Measurements from ENCODE around the gene NUDT4B.
"Not testable (repeated sequence)": the region's sequence is repeated elsewhere in the genome, so short reads cannot be mapped to it uniquely, and the experiment has no call there.

The NUDT4B gene

DNA sequence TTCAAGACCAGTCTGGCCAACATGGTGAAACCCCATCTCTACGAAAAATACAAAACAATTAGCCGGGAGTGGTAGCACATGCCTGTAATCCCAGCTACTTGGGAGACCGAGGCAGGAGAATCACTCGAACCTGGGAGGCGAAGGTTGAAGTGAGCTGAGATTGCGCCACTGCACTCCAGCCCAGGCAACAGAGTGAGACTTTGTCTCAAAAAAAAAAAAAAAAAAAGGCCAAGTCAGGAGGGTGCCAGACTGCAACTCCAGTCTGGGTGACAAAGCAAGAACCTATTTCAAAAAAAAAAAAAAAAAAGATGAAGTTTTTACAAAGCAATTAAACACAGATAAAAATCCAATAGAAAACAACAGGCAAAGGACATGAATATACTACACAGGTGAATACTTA is 9.9 kb upstream of the NUDT4B start:
- not testable (repeated sequence) for DNase-seq (ENCODE audit: low read depth in 2 of 2)

DNA sequence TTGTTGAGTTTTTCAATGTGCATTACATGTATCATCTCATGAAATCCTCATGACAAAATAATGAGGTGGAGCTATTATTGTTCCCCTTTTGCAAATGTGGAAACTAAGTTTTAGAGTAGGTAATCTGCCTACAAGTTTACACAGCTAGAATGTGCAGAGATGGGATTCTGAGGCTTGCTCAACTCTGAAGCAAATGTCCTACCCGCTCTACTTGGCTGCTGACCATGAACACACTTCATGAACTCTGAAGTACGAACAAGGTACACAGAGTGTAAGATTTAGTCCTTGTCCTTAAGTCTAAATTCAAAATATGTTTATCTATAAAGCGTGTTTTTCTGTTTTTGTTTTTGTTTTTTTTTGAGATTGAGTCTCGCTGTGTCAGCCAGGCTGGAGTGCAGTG is 5.4 kb upstream of the NUDT4B start:
- DNase-seq (ENCODE audit: low read depth in 2 of 2): not testable (repeated sequence)

DNA sequence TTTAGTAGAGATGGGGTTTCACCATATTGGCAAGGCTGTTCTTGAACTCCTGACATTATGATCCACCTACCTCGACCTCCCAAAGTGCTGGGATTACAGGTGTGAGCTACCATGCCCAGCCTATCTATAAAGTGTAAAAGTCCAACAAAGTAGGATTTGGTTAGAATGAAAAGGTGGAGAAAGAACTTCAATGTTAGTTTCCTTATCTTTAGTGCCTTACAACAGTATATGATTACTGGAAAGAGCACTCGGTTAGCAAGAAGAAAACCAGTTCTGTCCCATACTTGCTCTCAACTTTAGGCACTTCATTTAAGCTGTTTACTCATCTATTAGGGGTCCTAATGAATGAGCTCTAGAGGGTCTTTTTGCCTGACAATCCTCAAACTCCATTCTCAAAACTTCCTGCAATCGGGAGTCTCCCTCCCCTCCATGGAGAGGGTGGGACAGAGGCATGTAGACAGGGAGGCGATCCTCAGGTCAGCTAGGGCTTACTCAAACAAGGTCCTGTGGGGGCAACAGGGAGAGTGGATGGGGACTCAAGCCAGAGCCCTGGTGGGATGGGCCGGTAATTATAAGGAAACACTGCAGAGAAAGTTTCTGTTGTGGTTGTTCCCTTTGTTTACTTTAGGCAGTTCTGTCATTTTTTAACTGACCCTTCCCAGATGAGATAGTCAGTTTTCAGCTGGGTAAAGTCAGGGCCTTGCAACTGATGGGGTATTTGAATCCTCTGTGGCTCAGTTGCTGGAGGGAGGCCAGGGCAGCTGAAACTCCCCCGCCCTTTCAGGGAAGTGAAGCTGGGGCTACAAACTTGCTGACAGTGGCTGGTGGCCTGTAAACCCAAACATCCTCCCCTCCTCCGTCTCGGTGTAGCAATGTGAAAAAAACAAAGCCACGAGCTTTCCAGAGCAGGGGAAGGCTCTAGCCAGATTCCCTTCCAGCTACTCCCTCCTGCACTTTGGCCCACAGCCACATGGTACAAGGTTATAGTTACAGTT is 4.6 kb upstream of the NUDT4B start:
- DNase-seq (ENCODE audit: low read depth in 2 of 2): not testable (repeated sequence)

DNA sequence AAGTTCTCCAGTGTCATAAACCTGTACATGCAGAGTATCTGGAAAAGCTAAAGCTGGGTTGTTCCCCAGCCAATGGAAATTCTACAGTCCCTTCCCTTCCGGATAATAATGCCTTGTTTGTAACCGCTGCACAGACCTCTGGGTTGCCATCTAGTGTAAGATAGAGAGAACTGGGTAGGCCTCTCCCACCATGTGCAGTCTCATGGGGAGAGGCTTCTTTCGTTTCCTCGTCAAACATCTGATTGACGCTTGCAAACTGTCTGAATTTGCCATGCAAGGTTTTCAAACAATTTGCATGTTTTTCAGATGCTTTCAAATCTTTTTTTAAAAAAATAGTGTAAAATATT is 734 bp downstream of the NUDT4B start:
- not testable (repeated sequence) for DNase-seq (ENCODE audit: low read depth in 2 of 2)

DNA sequence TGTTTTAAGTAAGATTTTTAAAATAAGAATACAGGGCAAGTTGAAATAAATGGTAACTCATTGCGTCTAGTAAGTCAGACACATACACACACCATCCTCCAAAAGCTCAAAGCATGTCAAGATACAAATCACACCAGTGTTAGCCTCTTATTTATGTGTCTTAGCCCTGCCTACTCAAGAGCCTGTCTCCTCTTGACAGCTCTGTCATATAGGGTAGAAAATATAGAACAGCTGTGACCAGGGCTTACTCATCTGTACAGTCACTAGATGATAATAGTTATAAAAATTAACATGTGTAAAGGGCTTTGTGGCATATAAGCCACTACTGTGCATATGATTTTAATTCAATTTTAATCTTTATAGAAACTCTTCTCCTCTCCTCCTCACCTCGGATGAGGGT is 7.7 kb downstream of the NUDT4B start:
- not testable (repeated sequence) for DNase-seq (ENCODE audit: low read depth in 2 of 2)

DNA sequence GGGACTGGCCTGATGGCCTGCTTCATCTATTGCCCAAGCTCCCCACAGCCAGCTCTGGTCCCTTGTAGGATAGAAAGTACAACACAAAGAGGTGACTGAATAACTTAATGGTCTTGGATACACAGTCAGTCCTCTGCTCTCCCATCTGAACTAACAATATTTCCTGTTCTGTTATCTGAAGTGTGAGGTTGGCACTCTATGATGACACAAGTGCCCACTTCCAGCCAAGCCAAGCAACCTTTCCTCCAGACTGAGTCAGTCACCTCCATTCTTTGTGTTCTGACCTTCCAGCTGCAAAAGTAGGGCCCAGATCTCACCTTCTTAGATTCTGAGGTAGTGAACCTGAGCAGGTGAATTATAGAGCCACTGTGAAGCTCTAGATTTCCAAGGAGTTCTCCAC is 8.9 kb downstream of the NUDT4B start:
- DNase-seq (ENCODE audit: low read depth in 2 of 2): not testable (repeated sequence)

DNA sequence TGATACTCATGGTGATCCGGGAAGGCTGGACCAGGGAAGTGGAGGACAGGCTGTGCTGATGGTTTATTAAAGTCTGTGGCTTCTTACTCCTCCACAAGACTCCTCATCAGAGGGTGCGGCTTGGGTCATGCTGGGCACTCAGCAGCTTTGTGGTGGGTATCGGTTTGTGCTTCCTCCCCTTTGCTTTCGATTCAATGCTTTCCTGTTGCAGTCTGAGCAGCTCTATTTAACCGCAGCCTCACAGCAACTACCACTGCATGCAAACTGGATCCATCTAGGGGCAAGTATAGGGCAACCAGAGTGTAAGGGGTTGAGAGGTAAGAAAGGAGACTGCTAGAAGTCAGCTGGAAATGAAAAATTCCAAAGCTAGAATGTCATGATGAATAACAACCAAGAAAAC is 9.8 kb downstream of the NUDT4B start:
- not testable (repeated sequence) for DNase-seq (ENCODE audit: low read depth in 2 of 2)

DNA sequence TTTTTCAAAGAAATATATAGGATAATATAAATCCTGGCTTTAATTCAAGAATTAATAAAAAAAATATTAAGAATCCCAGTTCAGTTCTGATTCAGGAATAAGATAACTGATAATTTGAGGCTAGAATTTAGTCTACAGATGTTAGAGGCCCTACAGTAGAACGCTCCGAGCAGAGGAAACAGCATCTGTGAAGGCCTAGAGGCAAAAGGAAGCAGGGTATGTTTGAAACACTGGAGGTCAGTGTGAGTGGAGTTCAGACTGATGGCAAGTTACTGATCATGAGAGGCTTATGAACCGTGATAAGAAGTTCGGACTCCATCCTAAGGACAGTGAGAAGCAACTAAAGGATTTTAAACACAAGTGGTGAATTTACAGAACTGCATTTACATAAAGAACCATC is 10.4 kb downstream of the NUDT4B start:
- not testable (repeated sequence) for DNase-seq (ENCODE audit: low read depth in 2 of 2)

DNA sequence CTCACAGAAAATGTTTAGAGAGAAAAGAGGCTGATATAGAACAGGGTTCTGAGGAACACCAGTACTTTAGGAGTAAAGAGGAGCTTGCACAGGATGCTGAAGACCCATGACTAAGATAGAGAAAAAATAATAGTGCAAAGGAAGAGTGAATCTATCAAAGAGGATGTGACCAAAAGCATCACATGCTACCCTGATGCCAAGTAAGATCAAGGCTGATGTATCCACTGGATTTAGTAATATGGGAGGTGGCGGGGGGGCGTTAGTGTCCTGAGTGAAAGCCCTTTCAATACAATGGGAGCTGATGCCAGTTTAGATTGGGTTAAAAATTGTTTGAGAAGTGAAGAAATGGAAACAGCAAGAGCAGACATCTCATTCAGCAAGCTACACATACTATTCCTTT is 11.2 kb downstream of the NUDT4B start:
- not testable (repeated sequence) for DNase-seq (ENCODE audit: low read depth in 2 of 2)

DNA sequence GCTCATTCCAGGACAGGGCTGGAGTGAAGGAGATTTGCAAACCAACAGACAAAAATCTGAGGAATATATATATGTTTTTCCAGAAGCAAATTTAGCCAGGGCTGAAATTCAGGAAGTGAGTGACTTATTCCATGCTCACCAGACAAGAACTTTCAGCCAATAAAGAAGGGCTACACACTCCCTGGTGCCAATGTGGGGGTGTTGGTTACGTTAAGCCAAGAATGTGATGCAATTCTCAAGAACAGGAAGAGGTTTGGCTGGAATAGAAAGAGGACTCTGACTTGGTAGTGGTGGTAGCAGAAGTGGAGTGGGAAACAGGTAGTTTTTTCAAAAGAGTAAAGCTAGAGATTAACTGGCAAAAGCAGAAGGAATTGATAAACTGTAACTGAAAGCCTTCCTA is 11.6 kb downstream of the NUDT4B start:
- DNase-seq (ENCODE audit: low read depth in 2 of 2): not testable (repeated sequence)

DNA sequence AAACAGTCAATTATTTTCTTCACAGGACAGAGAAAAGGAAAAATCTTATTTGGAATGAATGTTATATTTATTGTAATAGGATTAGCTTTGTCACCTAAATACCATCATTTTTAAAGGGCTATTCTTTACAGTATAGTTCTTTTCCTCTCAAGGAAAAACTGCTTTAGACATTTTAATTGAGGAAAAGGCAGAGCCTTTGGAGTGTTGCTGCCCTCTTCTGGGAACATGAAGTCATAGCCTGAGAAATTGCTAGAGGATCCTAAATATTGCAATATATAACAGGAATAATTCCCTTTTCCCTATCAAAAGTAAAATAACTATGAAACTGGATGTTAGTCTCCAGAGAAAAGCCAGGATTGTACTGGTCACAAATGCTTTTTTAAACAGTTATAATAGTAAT is 12.8 kb downstream of the NUDT4B start:
- not testable (repeated sequence) for DNase-seq (ENCODE audit: low read depth in 2 of 2)

DNA sequence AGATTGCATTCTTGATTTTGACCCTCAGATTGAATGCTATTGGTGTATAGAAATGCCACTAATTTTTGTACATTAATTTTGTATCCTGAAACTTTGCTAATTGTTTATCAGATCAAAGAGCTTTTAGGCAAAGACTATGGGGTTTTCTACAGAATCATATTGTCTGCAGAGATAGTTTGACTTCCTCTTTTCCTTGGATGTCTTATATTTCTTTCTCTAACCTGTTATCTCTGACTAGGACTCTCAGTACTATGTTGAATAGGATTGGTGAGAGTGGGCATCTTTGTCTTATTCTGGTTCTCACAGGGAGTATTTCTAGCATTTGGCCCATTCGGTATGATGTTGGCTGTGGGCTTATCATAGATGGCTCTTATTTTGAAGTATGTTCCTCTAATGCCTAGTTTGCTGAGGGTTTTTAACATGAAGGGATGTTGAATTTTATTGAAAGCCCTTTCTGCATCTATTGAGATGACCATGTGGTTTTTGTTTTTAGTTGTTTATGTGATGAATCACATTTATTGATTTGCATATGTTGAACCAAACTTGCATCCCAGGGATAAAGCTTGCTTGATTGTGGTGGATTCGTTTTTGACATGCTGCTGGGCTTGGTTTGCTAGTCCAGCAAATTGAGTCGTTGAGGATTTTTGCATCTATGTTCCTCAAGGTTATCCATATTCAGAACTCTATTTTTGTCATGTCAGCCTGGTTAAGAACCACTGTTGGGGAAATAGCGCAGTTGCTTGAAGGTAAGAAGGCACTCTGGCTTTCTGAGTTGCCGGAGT is 16.9 kb downstream of the NUDT4B start:
- not testable (repeated sequence) for DNase-seq (ENCODE audit: low read depth in 2 of 2)

DNA sequence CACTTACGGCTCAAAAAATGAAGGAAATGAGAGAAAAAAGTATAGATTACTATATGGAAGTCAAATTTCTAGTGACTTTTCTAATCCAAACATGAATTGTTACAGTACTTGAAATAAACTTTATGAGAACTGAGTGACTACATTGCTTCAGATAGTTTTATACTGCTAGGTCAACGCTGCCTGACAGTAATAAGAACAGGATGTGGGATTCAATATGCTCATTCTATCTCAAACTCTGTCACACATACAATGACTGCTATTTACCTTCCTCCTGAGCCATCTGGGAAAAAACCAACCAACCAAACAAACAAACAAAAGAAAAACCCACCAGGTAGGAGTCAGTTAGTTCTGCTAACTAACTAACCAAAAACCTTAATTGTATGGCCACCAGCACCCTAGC is 20.0 kb downstream of the NUDT4B start:
- DNase-seq (ENCODE audit: low read depth in 2 of 2): not testable (repeated sequence)

DNA sequence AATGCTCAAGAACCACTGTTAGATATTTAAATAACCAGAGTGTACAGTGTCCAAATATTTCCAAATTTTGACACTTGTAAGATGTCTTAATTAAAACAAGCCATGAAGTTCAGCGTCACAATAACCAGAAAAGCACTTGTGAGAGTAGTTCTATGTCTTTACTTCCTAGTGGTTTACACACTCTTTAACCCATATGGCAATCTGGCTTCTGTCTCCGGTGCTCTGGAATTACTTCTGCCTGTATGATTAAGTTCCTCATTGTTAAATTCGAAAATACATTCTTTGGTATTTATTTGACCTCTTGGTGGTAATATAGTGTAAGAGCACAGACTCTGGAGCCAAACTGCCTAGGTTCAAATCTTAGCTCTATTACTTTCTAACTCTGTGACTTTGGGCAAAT is 20.9 kb downstream of the NUDT4B start:
- DNase-seq (ENCODE audit: low read depth in 2 of 2): not testable (repeated sequence)

DNA sequence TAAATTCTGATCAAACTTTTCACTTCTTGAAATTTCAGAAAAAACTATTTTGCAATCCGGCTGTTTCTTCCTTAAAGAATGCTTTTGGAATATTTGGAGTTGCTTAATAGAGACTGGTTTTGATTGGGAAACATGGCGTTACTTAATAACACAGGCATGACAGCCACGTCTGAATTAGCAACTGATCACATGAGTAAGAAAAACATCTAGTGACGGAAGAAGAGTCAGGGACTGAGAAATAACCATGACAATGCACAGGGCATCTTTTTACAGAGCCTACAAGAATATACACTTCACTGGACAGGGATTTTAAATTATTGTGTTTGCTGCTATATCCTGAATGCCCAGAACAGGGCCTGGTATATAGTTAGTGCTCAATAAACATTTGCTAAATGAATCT is 25.1 kb downstream of the NUDT4B start:
- DNase-seq (ENCODE audit: low read depth in 2 of 2): not testable (repeated sequence)

DNA sequence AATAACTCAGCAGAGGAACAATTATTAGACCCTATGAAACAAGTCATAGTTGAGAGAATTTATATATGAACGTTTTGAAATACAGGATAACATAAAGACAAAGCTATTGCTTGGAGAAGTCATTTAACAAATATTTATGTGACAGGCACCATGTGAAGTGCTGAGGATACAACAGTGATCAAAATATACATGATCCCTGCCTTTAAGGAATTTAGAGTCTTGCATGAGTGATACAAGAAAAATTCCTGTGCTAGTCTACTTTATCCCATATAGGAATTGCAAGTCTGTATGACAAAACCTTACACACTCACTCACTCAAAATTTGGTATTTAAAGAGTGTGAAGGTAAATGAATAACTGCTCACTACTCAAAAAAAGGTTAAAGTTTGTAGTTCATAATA is 25.5 kb downstream of the NUDT4B start:
- DNase-seq (ENCODE audit: low read depth in 2 of 2): not testable (repeated sequence)

DNA sequence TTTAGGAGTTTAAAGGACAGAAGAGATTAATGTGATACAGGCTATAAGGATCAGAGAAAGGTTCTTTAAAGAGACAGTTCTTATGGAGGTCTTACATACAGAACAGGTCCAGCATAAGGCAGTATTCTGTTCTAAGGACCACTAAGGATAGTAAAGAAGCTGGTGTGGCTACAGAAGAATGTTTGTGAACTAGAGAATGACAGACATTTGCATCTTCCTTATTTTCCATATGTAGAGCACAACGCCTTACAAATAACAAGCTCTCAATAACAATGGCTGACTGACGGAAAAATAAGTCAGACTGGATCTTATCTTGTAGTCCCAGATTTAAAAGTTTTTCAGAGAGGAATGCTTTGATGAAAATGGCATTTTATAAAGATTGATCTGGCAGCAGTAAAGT is 26.7 kb downstream of the NUDT4B start:
- DNase-seq (ENCODE audit: low read depth in 2 of 2): not testable (repeated sequence)

DNA sequence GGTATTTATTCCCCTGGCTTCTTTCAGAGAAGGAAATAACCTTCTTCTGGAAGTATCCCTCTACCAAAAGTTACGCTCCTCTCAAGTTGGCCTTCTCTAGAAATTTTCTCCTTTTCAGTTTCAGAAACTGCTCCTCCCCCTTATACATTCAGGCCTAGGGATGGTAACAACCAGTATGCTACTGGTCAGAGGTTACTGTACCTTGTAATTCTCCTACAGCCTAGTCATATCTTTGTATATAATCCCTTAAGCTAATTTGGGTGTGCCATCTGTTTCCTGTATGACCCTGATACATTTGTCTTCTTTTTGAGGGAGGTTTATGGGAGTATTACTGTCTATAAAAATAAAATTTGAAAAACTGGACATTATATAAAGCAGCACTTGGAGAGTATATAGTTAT is 29.1 kb downstream of the NUDT4B start:
- not testable (repeated sequence) for DNase-seq (ENCODE audit: low read depth in 2 of 2)

DNA sequence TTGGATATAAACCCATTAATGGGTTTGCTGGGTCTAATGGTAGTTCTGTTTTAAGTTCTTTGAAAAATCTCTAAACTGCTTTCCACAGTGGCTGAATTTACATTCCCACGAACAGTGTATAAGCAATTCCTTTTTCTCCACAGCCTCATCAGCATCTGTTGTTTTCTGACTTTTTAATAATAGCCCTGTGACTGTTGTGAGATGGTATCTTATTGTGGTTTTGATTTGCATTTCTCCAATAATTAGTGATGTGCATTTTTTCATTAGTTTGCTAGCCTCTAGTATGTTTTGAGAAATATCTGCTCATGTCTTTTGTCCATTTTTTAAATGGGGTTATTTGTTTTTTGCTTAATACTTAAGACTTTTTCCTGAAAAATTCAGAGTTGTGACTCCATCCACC is 31.8 kb downstream of the NUDT4B start:
- DNase-seq (ENCODE audit: low read depth in 2 of 2): not testable (repeated sequence)

DNA sequence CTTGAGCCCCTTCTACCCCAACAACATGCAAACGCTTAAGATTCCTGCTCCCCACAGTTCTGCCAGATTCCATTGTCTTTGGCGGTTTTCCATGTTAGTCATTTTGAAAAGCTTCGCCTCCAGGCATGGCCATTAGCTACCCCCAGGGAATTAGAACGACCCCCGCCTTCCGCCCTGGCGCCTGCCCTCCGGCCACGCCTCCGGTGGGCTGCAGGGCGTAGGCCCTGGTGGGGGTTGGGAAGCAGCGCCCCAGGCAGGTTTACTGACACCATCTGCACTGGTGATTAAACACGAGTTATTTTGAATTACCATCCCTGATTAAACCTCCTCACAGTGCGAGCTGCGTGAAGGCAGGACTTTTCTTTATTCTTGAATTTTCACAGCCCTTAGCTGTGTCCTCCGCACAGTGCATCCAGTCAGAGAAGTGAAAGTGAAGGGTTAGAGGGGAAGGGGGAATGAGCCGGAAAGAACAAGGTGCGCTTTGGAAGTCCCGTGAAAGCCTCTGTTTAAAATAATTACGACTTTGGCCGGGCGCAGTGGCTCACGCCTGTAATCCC is 43.0 kb downstream of the NUDT4B start:
- DNase-seq (ENCODE audit: low read depth in 2 of 2): not testable (repeated sequence)

DNA sequence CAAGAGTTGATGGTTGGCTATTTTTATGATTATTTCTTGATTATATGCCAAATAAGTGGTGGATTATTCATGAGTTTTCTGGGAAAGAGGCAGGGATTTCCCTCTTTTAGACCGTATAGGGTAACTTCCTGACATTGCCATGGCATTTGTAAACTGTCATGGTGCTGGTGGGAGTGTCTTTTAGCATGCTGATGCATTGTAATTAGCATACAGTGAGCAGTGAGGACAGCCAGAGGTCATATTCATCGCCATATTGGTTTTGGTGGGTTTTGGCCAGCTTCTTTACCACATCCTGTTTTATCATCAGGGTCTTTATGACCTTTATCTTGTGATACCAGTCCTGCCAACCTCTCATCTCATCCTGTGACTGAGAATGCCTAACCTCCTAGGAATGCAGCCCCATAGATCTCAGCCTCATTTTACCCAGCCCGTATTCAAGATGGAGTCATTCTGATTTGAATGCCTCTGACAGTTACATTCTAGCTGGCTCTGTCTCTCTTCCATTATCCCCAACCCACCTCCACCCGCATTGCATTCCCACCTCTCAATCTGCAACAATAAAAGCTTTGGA is 45.3 kb downstream of the NUDT4B start:
- DNase-seq (ENCODE audit: low read depth in 2 of 2): not testable (repeated sequence)

All from fibroblast of skin of left biceps (primary cell).